GM15510 (cell line): ENCODE results near the gene CTSW.
A peak's percentile ranks its signal among the peaks of the same experiment; 100 is the strongest.

ENCODE experiments used
- POLR2A ChIP-seq: IDR thresholded peaks from 3 replicates; pipeline ENCODE4 v1.6.1; 2011; ENCODE audit warnings: borderline replicate concordance; ENCODE audit not compliant: insufficient read length; ENCODE audit errors: extremely low read depth

Gene CTSW, protein sequence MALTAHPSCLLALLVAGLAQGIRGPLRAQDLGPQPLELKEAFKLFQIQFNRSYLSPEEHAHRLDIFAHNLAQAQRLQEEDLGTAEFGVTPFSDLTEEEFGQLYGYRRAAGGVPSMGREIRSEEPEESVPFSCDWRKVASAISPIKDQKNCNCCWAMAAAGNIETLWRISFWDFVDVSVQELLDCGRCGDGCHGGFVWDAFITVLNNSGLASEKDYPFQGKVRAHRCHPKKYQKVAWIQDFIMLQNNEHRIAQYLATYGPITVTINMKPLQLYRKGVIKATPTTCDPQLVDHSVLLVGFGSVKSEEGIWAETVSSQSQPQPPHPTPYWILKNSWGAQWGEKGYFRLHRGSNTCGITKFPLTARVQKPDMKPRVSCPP

DNA sequence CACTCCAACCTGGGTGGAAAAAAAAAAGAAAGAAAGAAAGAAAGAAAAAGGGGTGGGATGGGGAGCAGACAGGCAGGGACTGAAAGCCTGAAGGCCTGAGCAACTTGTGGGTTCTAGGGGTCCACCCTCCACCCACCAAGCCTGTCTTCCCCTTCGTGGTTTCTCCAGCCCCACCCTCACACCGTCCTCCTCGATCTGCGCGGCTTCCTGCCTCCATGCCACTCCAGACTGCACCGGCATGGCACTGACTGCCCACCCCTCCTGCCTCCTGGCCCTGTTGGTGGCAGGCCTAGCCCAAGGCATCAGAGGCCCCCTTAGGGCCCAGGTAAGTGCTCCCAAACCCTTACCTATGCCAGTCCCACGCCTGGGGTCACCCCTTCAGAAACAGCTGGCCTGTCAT lies at the start of gene CTSW:
Gene CTSW, plus strand, starts transcription at position 221 of the 400 bp plus-strand sequence. Its CDS starts 18 bp downstream, at position 239.
- TF ChIP-seq POLR2A, result no peak

DNA sequence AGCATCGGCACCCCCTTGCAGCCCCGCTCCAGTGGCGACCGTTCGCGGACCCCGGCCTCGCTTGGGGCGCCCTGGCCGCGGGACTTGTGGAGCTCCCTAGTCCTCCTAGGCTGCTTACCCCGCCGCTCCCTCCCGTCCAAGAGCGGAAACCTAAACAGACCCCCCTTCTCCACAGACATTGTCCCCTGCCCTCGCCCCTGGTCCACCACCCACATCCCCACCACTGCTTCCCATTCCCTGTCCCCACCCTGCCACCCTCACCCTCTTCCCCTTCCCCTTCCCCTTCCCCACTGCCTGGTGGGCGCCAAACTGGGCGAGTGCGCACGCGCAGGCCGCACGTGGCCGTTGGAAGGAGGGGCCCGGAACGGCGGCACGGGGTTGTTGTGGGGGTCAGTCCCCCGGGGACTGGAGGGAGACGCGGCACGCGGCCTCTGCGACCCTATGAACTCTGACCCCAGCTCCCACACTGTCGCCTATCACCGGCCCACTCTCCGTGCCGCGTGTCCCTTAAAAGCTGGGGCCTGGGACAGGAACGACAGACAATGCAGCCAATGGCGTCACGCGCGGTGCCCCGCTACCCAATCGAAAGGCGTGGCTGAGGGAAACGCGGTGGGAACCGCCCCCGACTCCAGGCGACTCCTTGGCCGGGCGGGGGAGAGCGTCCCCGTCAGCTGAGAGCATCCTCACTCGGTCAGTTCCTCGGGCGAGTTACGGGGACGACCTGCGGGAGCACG lies 46.2 kb upstream of the CTSW start, which contains the start of gene SNX32:
Gene SNX32, plus strand, starts transcription at position 667 of the 734 bp plus-strand sequence. CDS start 103 bp downstream, outside the sequence.
- peak; percentile 17 for TF ChIP-seq POLR2A

DNA sequence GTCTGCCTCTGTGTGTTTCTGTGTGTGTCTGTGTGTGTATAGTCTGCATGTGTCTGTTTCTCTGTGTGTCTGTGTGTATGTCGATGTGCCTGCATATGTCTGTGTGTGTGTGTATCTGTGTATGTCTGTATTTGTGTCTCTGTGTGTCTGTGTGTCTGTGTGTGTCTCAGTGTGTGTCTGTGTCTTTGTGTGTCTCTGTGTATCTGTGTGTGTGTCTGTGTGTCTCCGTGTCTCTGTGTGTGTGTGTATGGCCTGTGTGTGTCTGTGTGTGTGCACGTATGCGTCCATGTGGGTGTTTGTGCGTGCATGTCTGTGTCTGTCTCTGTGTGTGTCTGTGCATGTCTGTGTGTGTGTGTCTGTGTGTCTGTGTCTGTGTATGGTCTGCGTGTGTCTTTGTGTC lies 45.4 kb upstream of the CTSW start:
- no peak for TF ChIP-seq POLR2A

DNA sequence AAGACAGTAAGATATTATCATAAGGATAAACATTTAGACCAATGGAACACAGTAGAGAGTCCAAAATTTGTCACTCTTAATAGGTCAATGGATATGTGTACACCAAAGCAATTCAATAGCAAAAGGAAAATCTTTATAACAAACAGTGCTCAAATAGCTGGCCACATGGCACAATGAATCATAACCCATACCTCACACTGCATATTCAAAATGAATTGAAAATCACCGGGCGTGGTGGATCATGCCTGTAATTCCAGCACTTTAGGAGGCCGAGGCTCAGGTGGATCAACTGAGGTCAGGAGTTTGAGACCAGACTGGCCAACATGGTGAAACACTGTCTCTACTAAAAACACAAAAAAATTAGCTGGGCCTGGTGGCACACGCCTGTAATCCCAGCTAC lies 37.5 kb upstream of the CTSW start:
- TF ChIP-seq POLR2A, result no peak

DNA sequence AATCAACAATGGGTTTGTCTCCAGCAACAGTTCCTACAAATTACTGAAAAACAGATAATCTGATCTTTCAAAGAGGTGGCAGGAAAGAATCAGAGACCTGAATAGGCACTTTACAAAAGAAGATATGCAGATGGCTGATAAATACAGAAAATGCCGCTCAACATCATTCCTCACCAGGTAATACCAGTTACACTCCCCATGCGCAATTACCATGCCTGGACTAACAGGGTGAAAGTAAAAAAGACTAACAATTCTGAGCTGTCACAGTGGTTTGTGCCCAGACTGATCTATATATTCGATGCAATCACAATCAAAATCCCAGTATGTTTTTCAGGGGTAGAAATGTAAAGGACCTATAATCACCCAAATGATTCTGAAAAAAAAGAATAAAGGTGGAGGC lies 35.8 kb upstream of the CTSW start:
- TF ChIP-seq POLR2A, result no peak

DNA sequence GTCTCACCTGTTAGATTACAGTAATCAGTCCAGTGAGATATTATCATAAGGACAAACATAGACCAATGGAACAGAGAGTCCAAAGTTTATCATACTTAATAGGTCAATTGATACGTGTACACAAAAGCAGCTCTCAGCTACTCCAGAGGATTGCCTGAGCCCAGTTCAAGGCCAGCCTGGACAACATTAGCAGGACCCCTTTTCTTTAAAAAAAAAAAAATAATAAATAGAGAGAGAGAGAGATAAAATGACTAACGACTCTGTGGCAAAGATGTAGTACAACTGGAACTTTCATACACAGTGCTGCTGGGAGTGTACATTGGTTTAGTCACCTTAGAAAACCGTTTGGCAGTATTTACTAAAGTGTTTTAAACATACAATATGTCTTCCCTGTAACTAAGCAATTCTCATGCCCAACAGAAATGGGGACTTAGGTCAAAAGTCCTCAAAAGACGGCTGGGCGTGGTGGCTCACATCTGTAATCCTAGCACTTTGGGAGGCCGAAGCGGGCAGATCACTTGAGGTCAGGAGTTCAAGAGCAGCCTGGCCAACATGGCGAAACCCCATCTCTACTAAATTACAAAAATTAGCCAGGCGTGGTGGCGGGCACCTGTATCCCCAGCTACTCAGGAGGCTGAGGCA lies 35.3 kb upstream of the CTSW start:
- TF ChIP-seq POLR2A, result no peak

DNA sequence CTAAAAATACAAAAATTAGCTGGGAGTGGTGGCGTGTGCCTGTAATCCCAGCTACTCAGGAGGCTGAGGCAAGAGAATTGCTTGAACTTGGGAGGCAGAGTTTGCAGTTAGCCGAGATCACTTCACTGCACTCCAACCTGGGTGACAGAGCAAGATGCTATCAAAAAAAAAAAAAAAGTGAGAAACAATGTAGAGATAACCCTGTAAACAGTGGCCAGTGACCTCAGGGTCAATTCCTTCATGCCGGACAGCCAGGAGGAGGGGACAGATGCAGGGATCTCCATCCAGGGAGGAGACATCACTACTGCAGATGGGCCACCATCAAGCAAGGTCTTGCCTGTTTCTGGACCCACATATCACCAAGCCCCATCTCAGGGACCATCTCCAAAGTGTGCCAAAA lies 31.9 kb upstream of the CTSW start:
- TF ChIP-seq POLR2A, result no peak

DNA sequence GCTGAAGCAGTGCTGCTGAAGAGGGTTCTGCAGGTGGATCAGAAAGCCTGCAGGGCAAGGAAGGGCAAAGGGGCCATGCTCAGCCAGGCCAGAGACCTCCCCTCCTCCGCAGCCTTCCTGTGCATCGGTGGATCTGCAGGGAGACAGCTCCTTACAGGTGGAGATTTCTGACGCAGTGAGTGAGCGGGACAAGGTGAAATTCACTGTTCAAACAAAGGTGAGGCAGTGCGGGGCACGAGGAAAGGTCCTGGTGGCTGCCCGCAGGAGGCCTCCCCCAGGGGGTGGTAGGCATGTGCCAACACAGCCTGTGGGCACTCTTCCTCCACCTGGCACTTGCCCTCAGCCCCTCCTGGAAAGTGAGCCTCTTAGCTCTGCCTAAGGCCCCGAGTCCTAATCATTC lies 30.3 kb upstream of the CTSW start:
- no peak for TF ChIP-seq POLR2A

DNA sequence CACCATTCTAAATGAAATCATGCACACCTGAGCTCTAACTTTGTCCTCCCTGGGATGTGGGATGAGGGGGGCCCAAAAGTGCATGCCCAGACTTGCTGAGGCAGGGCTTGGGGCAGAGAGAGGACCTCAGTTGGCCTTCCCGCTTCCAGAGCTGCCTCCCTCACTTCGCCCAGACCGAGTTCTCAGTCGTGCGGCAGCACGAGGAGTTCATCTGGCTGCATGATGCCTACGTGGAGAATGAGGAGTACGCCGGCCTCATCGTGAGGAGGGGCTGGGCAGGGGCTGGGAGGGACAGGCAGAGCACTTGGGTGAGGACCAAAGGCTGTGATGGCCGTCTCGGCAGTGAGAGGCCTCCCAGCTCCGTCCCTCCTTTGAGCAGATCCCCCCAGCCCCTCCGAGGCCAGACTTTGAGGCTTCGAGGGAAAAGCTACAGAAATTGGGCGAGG lies 29.8 kb upstream of the CTSW start:
- no peak for TF ChIP-seq POLR2A

DNA sequence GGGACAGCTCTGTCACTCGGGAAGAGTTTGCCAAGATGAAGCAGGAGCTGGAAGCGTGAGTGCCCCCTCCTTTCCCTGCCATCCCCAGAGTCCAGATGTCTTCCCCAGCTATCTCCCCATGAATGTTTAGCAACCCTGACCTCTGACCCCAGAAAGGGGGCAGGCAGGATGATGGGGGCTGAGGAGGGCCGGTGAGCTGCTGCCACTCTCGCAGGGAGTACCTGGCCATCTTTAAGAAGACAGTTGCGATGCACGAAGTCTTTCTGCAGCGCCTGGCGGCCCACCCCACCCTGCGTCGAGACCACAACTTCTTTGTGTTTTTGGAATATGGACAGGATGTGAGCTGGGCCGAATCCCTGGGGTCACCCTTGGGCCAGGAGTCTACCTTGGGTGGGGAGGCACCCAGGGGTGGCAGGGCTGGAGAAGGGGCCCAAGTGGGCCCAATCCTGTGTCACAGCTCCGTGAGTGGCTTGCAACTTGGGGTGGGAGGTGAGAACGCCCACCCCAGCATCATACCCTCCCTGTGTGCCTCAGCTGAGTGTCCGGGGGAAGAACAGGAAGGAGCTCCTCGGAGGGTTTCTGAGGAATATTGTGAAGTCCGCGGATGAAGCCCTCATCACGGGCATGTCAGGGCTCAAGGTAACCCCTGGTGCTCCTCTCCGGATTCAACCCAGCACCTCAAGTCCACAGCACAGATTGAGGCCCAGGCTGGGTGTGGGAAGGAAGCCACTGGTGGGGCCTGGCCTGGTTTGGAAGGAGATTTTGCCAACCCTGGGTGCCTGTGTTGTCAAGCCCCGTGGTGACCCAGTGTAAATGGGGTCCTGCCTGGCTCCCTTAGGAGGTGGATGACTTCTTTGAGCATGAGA lies 29.2 kb upstream of the CTSW start:
- TF ChIP-seq POLR2A, result no peak

DNA sequence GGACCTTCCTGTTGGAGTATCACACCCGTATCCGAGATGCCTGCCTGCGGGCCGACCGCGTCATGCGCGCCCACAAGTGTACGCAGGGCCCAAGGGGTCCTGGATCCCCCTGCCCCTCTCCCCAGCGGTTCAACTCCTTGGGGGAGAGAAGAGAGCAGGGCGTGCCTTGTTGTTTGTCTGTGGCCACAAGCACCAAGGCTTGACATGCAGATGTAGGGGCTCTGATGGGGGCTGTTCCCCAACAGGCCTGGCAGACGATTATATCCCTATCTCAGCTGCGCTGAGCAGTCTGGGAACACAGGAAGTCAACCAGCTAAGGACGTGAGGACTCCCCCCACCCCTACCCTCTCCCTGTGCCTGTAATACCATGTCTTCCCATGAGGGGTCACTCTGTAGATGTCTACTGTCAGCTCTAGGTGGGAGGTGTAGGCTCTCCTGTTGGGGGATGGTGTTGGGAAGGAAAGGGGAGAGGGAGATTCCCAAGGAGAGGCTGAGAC lies 28.5 kb upstream of the CTSW start:
- TF ChIP-seq POLR2A, result no peak

DNA sequence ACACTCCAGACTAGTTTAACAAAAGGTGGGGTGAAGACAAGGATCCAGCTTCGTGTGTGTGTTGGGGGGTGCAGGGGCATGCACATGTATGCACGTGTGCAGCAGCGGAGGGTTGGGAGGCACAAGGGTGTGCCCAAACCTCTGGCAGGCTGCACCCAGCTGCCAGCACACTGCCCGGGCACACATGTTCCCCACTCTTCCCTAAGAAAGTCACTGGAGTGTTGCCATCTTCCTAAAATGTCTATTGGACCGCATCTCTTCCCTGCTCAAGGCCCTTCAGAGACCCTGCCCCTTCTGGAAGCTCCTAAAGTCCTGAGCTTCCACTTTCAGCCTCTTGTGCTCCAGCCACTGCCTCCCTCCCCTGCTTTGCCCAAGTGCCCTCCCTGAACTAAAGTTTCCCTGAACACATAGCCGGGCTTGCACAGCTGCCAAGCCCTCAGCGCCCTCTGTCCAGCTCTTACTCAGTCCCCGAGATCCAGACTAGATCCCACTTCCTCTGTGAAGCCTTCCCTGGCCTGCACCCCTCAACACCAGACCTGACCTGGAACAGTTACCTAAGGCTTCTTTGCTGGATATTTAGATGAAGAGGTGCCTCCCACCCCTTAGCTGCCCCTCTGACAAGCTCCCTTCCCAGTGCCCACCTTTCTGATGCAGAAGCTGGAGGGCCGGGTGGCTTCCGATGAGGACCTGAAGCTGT lies 27.7 kb upstream of the CTSW start:
- peak; percentile 16 for TF ChIP-seq POLR2A

DNA sequence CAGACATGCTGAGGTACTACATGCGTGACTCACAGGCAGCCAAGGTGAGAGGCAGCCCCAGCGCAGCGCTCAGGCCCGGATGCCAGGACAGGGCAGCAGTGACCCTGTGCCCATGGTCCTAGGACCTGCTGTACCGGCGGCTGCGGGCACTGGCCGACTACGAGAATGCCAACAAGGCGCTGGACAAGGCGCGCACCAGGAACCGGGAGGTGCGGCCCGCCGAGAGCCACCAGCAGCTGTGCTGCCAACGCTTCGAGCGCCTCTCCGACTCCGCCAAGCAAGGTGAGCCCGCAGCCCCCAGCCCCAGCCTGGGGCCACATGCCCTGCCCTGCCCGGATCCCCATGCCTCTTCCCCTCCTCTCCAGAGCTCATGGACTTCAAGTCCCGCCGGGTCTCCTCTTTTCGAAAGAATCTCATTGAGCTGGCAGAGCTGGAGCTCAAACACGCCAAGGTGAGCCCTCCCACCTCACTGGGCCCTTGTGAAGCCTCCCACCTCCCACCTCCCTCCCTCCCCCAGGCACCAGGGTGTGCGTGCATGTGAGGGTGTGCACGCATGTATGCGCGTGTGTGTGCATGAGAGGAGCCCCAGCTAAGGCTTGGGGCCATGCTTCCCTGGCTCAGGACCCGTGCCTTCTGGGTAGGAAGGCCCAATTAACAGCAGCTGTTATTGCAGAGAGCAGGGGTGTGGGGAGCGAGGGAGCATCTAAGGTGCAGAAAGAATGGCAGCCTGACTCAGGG lies 27.0 kb upstream of the CTSW start:
- TF ChIP-seq POLR2A, result no peak

DNA sequence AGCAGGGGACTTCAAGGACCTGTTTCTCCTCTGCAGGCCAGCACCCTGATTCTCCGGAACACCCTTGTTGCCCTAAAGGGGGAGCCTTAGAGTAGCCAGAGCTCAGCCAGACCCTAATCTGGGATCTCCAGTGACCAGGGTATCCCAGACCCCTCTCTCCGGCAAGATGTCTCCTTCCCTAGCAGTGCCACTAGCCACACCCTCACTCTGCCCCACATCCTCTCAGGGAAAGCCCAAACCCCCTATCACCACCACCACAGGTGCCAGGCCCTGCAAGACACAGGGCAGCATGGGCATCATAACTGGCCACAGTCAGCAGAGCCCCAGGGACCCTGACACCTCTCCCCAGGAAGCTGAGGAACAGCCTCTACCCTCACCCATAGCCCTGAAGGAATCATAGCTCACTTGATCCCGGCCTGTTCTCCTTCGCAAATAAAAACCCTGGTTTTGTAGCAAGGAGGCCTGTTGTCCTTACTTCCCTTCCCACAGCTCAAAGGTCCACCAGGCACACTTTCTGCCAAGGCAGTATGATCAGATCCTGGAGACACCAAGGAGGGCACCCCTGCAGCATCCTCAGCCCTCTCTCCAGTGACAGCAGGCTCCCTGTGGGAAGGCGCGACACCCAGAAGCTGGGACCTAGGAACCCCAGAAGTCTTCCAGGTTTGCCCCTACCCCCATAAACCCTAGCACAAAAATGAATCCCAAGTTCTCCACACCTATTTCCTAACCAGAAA lies 26.2 kb upstream of the CTSW start:
- no peak for TF ChIP-seq POLR2A
